B cell (primary cell): Measurements from ENCODE around the gene NDFIP1. TPM values are rescaled to one million over a fixed set of nuclear protein-coding genes. Genes with fewer than 3 reads are reported as not detected.
"Not testable (repeated sequence)": the region's sequence is repeated elsewhere in the genome, so short reads cannot be mapped to it uniquely, and the experiment has no call there.

Experiments used
- ATAC-seq: fragments of 200-7000 bp; cut with Tn5 transposase; one replicate; pipeline ENCODE4 v1.10.0; 2021; ENCODE audit warnings: low read depth, mild to moderate bottlenecking, moderate number of reproducible peaks, moderate library complexity
- CTCF ChIA-PET: fragments of 350-600 bp; sonication (Branson Sonifier 250); formaldehyde crosslinking; loops from one replicate; lab custom pipeline; 2021; ENCODE audit warnings: antibody characterized with exemption, inconsistent platforms; lab: Charles Lee
- POLR2A ChIA-PET: fragments of 350-600 bp; sonication (Branson Sonifier 250); formaldehyde crosslinking; loops from one replicate; lab custom pipeline; 2021; ENCODE audit warnings: antibody characterized with exemption; lab: Charles Lee
- DNase-seq: peaks from one replicate; pipeline ENCODE4 v3.0.0; 2013
- H2AFZ ChIP-seq: 2 replicates; pipeline ENCODE4 v1.6.1; 2012; ENCODE audit warnings: mild to moderate bottlenecking, low read depth, low read length; ENCODE audit not compliant: insufficient read depth, poor library complexity, severe bottlenecking
- H3K27ac ChIP-seq, 2 donors: 1 replicate in 1 of 2; 2 replicates in 1 of 2; pipeline ENCODE4 v1.5.1; 2012 to 2013; ENCODE audit warnings: low read length in 2 of 2, mild to moderate bottlenecking in 2 of 2, moderate library complexity in 1 of 2
- H3K27me3 ChIP-seq, 4 experiments: fragments of 200-600 bp in 1 of 4; sonication (generic) in 1 of 4; replicated peaks in 1 of 4; 1 replicate in 2 of 4; 2 replicates in 2 of 4; pipeline versions ENCODE4 v1.6.1 to v1.7.0; 2013 to 2016; ENCODE audit warnings: low read length in 3 of 4, mild to moderate bottlenecking in 2 of 4, mixed read lengths in 1 of 4, moderate library complexity in 1 of 4; ENCODE audit not compliant: insufficient read depth in 4 of 4, control insufficient read depth in 3 of 4; ENCODE audit errors: control extremely low read depth in 1 of 4
- H3K36me3 ChIP-seq, 2 experiments: replicated peaks in 1 of 2; 1 replicate in 1 of 2; 2 replicates in 1 of 2; pipeline versions ENCODE4 v1.6.1 to v1.7.1; 2013; ENCODE audit warnings: low read length in 1 of 2; ENCODE audit not compliant: insufficient read depth in 2 of 2, control insufficient read depth in 1 of 2; ENCODE audit errors: control extremely low read depth in 1 of 2, extremely low read depth in 1 of 2
- H3K4me1 ChIP-seq, 2 donors: fragments of 200-600 bp in 1 of 2; sonication (generic) in 1 of 2; 1 replicate in 1 of 2; 2 replicates in 1 of 2; pipeline versions ENCODE4 v1.5.1 to v1.6.1; 2013 to 2017; ENCODE audit warnings: low read length in 2 of 2; ENCODE audit not compliant: control insufficient read depth in 2 of 2, insufficient read depth in 2 of 2
- H3K4me2 ChIP-seq: replicated peaks from 2 replicates; pipeline ENCODE3; 2012; ENCODE audit warnings: mild to moderate bottlenecking, low read depth, low read length; ENCODE audit not compliant: poor library complexity, severe bottlenecking
- H3K4me3 ChIP-seq, 5 experiments: fragments of 200-600 bp in 1 of 5; sonication (generic) in 1 of 5; 1 replicate in 3 of 5; 2 replicates in 2 of 5; pipeline versions ENCODE4 v1.5.1 to v1.7.0; 2011 to 2016; ENCODE audit warnings: low read length in 4 of 5, mild to moderate bottlenecking in 4 of 5, low read depth in 2 of 5, control low read depth in 1 of 5, moderate library complexity in 1 of 5; ENCODE audit not compliant: insufficient read depth in 1 of 5; ENCODE audit errors: control extremely low read depth in 1 of 5, extremely low read depth in 1 of 5
- H3K79me2 ChIP-seq: fragments of 200-600 bp; sonication (generic); one replicate; pipeline ENCODE4 v1.6.0; 2016; ENCODE audit warnings: low read length; ENCODE audit not compliant: control insufficient read depth, insufficient read depth
- H3K9ac ChIP-seq: fragments of 200-600 bp; sonication (generic); 2 replicates; pipeline ENCODE4 v1.6.1; 2017; ENCODE audit warnings: mild to moderate bottlenecking, low read length, moderate library complexity
- H3K9me3 ChIP-seq, 3 donors: one replicate each; pipeline versions ENCODE4 v1.6.1 to v1.7.1; 2013; ENCODE audit warnings: low read length in 2 of 3; ENCODE audit not compliant: control insufficient read depth in 2 of 3, insufficient read depth in 1 of 3; ENCODE audit errors: control extremely low read depth in 1 of 3
- H4K20me1 ChIP-seq: 2 replicates; pipeline ENCODE4 v1.6.0; 2012; ENCODE audit warnings: mild to moderate bottlenecking, low read length; ENCODE audit not compliant: insufficient read depth, control insufficient read depth, poor library complexity, severe bottlenecking
- H3K27ac Mint-ChIP-seq: one replicate; pipeline ENCODE4 v1.8.0; 2021; ENCODE audit warnings: mixed read lengths
- H3K27me3 Mint-ChIP-seq: one replicate; pipeline ENCODE4 v1.8.0; 2021; ENCODE audit warnings: mixed read lengths
- H3K4me1 Mint-ChIP-seq: one replicate; pipeline ENCODE4 v1.8.0; 2021; ENCODE audit warnings: mixed read lengths
- H3K4me3 Mint-ChIP-seq: one replicate; pipeline ENCODE4 v1.8.0; 2021; ENCODE audit warnings: mixed read lengths
- H3K9me3 Mint-ChIP-seq: one replicate; pipeline ENCODE4 v1.8.0; 2022; ENCODE audit warnings: mixed read lengths; ENCODE audit not compliant: insufficient read depth
- EZH2 ChIP-seq: IDR thresholded peaks from 2 replicates; pipeline ENCODE4 v1.6.1; 2012; ENCODE audit warnings: borderline replicate concordance, low read depth, mild to moderate bottlenecking, moderate library complexity, low read length; ENCODE audit not compliant: insufficient read depth, poor library complexity, severe bottlenecking
- WGBS: methylation state at CpG from one replicate; pipeline ENCODE4 v1.1.5; 2013; ENCODE audit warnings: missing lambda C conversion rate; ENCODE audit not compliant: insufficient coverage; 5-methylcytosine and 5-hydroxymethylcytosine counted together
- intact Hi-C: fragments of 100-400 bp; cut with micrococcal nuclease; formaldehyde crosslinking; loops from one replicate; pipeline ENCODE4 v1.10.0; 2022
- polyA plus RNA-seq: library from polyadenylated mRNA; depleted of rRNA; stranded (reverse); fragments of >200 nt; gene quantifications from 2 replicates; pipeline ENCODE4 v1.2.3, GENCODE V29; 2012
- total RNA-seq, 2 donors: library from RNA; stranded (reverse); fragments of 120-200 nt in 1 of 2; gene quantifications; 1 replicate in 1 of 2; 2 replicates in 1 of 2; pipeline versions ENCODE4 v1.2.3 to v1.2.4, GENCODE V29; 2013 to 2022
- TF ChIP-seq, protein P1 (sequence below): fragments of 200-600 bp; IDR thresholded peaks from one replicate; pipeline ENCODE4 v1.8.0; 2022; ENCODE audit warnings: antibody characterized with exemption, mild to moderate bottlenecking

NDFIP1 gene
- total and polyA plus RNA-seq, 2 donors (not counting 1 experiment from before 2014, with no cell fraction given), result 10.6 to 34.6 TPM

DNA sequence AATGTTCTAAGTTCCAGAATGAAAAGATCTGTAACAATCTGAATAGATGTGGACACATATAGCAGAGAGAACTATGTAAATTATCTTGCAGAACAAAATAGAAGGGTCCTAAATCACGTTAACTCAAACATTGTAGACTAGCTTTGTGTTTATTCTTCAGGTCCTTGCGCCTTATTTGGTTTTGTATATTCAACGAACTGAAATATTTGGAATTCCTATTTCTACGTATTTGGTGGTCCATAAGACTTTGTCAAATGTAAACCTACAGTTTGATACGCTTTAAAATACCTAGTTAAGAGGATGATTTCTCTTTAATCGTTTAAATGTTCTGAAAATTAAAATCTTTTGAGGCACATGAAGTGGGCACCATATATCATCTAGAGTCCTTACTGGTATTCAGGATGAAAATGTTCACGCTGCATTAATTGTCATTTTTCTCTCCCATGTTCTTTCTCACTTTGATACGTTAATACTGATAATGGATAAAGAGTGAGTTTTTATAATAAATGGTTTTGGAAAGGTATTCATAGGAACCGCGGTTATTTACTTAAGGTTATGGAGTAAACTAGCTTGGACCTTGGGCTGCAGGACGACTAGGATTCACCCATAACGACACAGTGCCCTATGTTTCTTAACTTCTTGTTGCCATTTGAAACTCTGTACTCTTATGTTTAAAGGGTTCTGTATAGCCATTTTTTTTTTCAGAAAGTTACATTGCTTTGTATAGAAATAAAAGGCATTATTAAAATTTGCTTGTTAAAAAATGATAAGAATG, 45.3 kb downstream of the NDFIP1 start:
- Histone ChIP-seq H3K27me3 (no peaks in the 10 kb centered on the region), H3K4me1 (no peaks in the 10 kb centered on the region), H3K9ac (no peak overlapping the region), H3K27ac (no peak overlapping the region), H3K4me2 (no peak overlapping the region), H3K79me2 (no peaks in the 10 kb centered on the region), H3K4me3 (no peak overlapping the region), H4K20me1 (no peaks in the 10 kb centered on the region), H2AFZ (no peak overlapping the region), H3K9me3 (no peaks in the 10 kb centered on the region), H3K36me3 (no peaks in the 10 kb centered on the region)
- no peak overlapping the region for H3K4me3 Mint-ChIP-seq
- H3K27me3 Mint-ChIP-seq, result no peaks in the 10 kb centered on the region
- H3K4me1 Mint-ChIP-seq, result no peaks in the 10 kb centered on the region
- POLR2A ChIA-PET, result no interaction called here
- CTCF ChIA-PET, result interaction anchor here (0.6 to 2.1 kb wide), 5 partner anchors 10 to 594 kb away, joined by 3 to 6 read pairs (median 3); no protein-coding TSS in a partner anchor
- WGBS, result 100% methylated on average over 4 of the region's 12 CpGs
- intact Hi-C loops, result loop anchor here (5.0 to 10.0 kb wide), 2 partner anchors 558 to 731 kb away; no protein-coding TSS in a partner anchor
- ATAC-seq (no peak), DNase-seq (no peak)
- TF ChIP-seq, protein P1, sequence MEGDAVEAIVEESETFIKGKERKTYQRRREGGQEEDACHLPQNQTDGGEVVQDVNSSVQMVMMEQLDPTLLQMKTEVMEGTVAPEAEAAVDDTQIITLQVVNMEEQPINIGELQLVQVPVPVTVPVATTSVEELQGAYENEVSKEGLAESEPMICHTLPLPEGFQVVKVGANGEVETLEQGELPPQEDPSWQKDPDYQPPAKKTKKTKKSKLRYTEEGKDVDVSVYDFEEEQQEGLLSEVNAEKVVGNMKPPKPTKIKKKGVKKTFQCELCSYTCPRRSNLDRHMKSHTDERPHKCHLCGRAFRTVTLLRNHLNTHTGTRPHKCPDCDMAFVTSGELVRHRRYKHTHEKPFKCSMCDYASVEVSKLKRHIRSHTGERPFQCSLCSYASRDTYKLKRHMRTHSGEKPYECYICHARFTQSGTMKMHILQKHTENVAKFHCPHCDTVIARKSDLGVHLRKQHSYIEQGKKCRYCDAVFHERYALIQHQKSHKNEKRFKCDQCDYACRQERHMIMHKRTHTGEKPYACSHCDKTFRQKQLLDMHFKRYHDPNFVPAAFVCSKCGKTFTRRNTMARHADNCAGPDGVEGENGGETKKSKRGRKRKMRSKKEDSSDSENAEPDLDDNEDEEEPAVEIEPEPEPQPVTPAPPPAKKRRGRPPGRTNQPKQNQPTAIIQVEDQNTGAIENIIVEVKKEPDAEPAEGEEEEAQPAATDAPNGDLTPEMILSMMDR, result no peak
- no peak for TF ChIP-seq EZH2
- no peaks in the 10 kb centered on the region for H3K9me3 Mint-ChIP-seq
- no peak overlapping the region for H3K27ac Mint-ChIP-seq

DNA sequence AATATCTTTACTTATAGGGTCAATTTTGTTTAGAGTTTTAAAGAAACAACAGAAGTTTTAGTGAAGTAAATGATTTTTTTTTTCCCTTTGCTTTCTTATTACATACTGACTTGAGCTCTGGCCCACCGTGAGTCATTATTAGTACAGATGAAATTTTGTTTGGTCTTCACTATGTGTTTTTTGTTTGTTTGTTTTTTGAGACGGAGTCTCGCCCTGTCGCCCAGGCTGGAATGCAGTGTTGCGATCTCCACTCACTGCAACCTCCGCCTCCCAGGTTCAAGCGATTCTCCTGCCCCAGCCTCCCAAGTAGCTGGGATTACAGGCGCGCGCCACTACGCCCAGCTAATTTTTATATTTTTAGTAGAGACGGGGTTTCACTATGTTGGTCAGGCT, 45.9 kb downstream of the NDFIP1 start:
- intact Hi-C loops, result loop anchor here (5.0 to 10.0 kb wide), 2 partner anchors 558 to 730 kb away; no protein-coding TSS in a partner anchor

More for the DNA sequence above, 45.9 kb downstream of the NDFIP1 start:
- H3K27me3 Mint-ChIP-seq, H3K4me1 Mint-ChIP-seq, H3K4me3 Mint-ChIP-seq, DNase-seq, H3K27me3 ChIP-seq, ATAC-seq, H3K27ac ChIP-seq, H3K27ac Mint-ChIP-seq, H4K20me1 ChIP-seq, H3K79me2 ChIP-seq, H2AFZ ChIP-seq, H3K4me1 ChIP-seq, H3K9ac ChIP-seq, H3K4me3 ChIP-seq, H3K4me2 ChIP-seq, H3K9me3 Mint-ChIP-seq, H3K36me3 ChIP-seq, POLR2A ChIA-PET, H3K9me3 ChIP-seq: not testable (repeated sequence)
- CTCF ChIA-PET, result interaction anchor here (0.6 to 2.1 kb wide), 4 partner anchors 193 to 593 kb away, joined by 3 to 6 read pairs (median 3); no protein-coding TSS in a partner anchor
- no CpG with 5 or more reads among the region's 12 CpGs for WGBS
